ENCODE data around the gene EEIG1.

- TF ChIP-seq CTCF (IDR thresholded peaks at IDR 0.05), result no peak
- TF ChIP-seq POLR2A (IDR thresholded peaks at IDR 0.05), result no peak
These were observed 46.5 kb downstream of the EEIG1 start for GRCh38 chr9:127934248-127934647.
